ENCODE measurements around the gene ATP11A.

ATP11A gene

GRCh38 chr13:112711528-112712265 is 21.9 kb downstream of the ATP11A start:
- DNase-seq = no peak

DNA sequence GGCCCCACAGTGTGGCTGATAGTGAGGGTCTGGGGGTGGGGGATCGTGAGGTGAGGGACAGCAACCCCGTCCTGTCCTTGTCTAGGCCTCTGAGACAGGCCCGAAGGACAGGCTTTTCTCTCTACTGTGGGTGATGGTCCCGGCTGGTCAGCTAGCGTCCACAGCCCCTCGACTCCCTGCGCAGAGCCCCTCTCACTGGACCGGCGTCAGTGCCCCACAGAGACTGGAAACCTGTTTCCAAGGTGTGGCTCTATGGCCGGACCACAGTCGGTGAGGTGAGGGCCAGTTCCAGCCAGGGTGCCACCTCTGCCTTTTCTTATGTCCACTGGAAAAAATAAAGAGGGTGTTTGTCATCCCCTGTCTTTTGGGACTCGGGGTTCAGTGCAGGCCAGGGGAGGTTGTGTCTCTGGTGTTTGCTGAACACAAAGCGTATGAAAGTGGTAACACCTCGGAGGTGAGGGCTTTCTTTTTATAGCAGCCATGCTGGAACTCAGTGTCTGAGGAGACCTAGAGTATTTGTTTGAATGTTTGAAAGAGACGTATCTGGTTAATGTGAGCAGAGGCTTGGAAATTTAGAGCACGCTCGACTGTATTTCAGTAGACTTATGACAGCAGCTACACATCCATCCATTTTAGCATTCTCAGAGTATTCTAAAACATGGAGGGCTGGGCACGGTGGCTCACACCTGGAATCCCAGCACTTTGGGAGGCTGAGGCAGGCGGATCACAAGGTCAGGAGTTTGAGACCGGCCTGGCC is 22.8 kb downstream of the ATP11A start:
- DNase-seq = no peak

- no peak for DNase-seq
Observed at GRCh38 chr13:112713517-112714253, 23.8 kb downstream of the ATP11A start.

DNA sequence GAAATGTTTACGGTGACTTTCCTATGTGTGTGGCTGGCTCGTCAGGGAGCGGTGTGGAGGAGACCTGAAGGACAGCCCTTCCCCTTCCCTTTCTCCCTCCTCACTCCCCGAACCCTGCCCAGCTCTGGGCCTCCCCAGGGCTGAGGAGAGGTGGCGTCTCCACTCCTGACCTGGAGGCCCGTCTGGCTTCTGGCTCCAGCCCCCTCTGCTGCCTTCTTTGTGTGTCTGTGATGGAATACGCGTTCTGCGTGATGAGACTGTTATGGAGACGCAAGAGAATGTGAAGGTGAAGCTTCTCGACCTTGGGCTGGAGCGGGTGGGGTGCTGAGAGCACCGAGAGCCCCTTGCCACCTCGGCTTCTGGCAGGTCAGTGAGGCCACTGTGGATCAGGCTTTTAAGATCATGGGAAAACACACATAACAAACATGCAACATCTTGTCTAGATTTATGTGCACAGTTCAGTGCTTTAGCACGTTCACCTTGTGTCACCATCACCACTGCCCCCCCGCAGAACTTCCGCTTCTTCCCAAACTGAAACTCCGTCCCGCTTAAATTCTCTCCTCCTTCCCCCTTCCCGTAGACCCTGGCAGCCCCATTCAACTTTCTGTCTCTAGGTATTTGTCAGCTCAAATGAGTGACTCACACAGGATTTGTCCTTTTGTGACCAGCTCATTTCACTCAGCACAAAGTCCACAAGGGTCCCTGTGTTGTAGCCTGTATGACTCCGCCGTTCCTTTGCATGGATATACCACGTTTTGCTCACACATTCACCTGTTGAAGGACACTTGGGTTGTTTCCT is 24.7 kb downstream of the ATP11A start:
- no peak for DNase-seq

- DNase-seq = no peak
Observed at GRCh38 chr13:112715210-112715609, 25.4 kb downstream of the ATP11A start.

DNA sequence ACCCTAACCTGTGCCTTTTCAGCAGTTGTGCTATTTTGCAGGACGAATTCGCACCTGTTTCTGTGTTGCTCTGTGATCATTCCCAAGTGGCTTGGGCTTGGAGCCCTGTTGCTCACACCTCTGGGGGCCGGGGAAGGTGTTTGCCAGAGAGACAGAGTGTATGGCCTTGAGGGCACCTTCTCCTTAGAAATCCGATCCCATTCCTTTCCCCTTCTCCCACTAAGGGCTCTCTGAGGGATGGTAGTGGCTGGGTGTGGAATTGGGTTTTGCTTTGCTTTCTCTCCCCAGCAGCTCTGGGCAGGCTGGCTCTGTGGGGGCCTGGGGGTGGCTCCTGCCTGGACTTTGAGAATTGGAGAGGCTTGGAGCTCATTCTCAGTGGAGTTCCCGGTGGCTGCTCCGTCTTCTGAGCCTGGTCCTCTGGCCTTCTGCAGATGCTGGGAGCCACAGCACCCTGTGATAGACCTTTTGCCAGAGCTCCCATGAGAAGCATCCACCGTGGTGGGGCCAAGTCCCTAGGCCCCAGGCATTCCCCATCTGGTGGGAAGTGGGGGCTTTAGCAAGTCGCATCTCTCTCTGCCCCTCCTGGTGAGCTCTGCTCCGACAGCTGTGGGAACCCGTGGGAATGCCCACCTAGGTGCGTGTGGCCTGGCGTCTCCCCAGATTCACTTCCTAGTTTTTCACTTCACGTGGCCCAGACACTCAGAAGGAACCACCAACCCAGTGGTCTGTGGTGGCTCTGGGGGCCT is 26.1 kb downstream of the ATP11A start:
- no peak for DNase-seq

DNA sequence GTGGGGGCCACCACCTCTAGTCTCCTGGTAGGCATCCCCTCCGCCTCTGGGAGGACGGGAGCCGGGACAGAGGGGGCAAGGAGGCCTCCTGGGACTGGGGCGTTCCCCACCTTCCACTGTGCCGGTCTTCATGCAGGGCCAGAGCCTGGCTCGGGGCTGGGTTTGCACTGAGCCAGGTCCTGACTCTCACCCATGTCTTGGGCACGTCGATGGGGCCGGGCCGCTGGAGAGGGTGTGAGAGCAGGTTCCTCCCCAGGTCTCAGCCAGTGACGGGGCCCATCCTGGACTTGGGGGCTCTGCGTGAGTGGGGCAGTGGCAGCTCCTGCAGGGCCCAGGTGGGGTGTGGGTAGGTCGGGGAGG is 26.6 kb downstream of the ATP11A start:
- no peak for DNase-seq

GRCh38 chr13:112716841-112717520 is 27.1 kb downstream of the ATP11A start:
- no peak for DNase-seq

- DNase-seq = no peak
Observed at GRCh38 chr13:112718318-112718717, 28.5 kb downstream of the ATP11A start.

DNA sequence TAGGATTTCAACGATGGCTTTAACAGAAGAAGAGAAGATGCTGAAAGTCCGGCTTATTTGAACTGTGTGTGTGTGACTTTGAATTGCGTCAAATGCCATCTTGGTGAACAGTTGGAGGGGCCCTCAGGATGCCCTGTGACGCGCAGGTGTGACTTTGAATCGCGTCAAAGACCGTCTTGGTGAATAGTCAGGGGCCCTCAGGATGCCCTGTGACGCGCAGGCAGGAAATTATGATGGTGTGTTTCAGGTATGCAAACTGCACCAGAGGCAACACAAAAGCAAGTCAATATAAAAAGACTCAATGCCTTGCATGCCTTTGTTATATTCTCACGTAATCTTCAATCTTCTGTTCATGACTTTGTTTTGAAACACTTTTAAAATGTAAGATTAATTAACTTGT is 29.2 kb downstream of the ATP11A start:
- DNase-seq = no peak

DNA sequence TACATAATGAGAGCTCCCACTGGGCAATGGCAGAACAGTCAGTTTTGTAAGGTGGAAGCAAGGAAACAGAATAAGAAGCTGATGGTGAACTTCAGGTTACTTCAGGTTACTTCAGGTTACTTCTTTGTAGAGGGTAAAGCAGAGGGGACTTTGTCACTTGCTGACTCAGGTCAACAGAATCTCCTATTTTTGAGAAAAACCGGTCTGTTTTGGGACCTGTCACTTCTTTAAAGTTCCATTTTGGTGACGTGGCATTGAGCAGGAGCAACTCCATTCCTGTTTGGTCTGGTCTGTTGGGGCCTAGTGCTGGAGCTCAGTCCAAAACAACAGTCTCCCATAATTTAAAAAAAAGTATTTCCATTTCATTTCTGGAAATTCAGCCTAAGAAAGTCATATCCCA is 29.7 kb downstream of the ATP11A start:
- DNase-seq = no peak

DNA sequence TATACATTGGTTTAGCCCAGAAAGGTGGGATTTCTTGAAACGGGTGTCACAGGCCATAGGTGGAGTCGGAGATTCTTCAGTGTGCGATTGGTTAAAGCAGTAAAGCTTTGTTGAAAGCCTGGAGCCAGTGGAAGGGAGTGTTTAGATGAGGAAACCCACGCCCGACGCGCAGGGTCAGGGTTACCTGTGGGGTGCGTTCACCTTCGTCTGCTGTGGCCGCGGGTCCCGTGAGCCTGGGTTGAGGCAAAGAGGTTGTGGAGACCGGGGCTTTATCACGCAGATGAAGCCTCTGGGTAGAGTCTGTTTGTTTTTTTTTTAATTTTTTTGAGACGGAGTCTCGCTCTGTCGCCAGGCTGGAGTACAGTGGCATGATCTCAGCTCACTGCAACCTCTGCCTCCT is 30.4 kb downstream of the ATP11A start:
- DNase-seq = no peak

DNA sequence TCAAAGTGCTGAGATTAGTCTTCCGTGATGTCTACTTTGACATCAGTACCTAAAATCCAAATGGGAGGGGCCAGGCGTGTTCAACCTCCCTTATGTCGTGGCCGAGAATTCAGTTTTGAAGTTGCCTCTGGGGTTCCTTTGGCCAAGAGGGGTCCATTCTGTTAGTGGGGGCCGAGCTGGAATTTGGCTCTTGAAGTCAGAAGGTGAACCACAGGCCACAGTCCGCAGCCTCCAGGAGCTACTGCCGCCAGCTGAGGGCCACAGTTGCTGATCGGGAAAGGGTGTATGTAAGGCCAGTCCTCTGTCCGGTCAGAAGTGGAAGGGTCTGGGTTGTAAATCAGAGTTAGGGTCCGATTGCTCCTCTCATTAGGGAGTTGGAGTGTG is 31.0 kb downstream of the ATP11A start:
- no peak for DNase-seq

- DNase-seq = no peak
Observed at GRCh38 chr13:112721198-112722104, 31.6 kb downstream of the ATP11A start.

GRCh38 chr13:112722433-112723263 is 32.8 kb downstream of the ATP11A start:
- no peak for DNase-seq

DNA sequence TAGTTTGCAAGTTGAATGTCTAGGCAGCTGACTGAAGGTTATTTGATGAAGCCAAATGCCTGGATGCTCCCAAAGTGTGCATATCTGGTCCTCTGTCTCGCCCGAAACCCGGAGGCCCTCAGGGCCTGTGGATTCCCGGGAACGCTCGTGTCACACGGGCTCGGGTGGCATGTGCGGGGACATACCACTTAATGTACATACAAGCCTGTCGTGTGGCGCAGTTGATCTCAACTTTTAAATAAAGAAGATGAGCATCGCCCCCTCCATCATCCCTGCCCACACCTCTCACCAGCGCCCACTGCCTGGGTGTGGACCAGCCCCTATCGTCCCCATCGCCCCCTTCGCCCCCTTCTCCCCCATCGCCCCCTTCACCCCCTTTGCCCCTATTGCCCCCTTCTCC is 33.9 kb downstream of the ATP11A start:
- DNase-seq = no peak

DNA sequence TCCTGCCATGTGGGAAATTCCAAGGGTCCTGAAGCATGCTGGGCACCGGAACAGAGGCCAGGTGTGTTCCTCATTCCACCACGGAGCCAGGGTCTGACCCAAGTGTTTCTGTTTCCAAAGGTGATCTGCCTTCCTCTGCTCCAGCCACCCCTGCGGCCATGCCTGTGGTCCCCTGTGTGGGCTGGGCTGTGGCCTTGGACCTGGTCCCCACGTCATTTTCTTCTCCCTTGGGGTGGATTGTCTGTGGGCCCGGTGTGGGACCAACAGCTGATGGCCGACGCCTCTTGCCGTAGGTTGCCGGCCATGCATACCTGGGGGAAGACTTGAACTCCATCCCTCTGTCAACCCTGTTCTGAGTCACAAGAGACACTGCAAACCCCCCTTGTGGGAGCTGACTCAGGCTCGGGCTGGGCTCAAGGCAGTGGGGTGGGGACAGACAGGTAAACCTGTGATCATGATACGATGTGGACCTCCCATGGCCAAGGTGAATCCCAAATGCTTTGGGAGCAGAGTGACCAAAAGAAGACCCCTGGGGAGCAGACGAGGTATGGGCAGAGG is 35.0 kb downstream of the ATP11A start:
- no peak for DNase-seq

DNA sequence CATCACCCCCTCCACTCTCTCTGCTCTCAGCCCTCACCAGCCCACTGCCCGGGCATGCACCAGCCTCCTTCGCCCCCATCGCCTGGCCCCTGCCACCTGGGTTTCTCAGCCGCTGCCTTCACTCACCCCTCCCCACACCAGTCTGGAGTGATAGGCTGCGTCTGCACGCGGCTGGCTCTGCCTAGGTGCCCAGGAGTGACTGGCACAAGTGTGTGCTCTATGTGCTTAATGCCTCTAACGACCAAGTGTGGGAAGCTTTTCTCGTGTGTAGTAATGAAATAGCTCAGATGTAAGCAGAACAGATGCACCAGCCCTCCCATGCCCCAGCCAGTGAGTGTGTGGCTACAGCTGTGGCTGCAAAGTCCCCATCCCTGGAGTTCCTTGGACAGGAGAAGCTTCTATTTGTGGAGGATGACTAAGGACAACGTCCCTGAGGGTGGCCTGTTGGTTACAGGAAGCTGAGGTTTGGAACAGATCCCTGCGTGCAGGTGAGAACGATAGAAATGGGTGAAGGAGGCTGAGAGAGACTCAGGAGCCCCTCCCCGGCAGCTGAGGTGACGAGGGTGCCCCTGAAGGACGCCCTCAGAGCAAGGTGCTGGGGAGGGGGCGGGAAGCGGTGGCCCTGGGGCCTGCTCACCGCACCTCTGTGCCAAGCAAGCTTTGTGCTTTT is 35.6 kb downstream of the ATP11A start:
- DNase-seq = peak; percentile 33
